GM21515 (cell line): ENCODE measurements around the gene EP400.

Source experiments
- ATAC-seq: cut with Tn5 transposase; IDR thresholded peaks from one replicate; pipeline ENCODE4 v1.9.1; 2021; ENCODE audit not compliant: unreplicated experiment

EP400 gene

DNA sequence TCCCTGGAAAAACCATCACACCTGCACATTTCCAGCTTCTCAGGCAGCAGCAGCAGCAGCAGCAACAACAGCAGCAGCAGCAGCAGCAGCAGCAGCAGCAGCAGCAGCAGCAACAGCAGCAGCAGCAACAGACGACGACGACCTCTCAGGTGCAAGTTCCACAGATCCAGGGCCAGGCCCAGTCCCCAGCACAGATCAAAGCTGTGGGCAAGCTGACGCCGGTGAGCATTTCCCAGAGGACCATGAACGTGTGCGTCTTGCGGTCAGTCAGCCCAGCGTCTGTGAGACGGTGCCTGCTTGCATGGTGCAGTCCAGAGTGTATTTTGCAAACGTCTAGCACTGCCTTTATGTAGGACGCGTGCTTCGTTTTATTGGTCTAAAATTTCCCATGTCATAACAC lies 112.7 kb downstream of the EP400 start:
- ATAC-seq, result no peak

DNA sequence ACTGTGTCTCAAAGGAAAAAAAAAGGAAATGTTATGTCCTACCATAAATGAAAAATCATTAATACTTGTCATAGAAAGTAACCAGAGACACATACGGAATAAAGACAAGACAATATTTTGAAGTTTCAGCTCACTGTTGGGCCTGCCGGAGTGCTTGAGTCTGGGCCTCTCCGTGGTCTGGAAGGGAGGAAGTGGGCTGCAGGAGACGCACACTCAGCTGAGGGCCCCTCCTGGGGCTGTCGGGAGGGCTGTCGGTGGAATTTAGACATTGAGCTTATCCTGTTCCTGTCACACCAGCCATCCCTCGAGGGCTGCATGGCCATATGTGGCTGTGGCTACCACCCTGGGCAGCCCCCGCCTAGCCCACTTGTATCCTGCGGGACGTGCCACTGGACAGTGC lies 113.7 kb downstream of the EP400 start:
- ATAC-seq, result no peak

DNA sequence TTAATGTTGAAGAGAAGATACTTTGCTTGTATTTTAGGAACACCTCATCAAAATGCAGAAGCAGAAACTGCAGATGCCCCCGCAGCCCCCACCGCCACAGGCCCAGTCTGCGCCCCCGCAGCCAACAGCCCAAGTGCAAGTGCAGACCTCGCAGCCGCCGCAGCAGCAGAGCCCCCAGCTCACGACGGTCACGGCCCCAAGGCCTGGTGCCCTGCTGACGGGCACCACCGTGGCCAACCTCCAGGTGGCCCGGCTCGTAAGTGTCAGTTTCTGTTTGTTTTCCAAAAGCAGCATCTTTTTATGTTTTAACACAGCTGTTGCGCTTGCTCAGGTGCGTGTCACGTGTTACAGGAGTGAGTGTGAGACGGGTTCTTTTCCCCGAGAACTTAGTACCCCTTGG lies 114.9 kb downstream of the EP400 start:
- ATAC-seq, result no peak

DNA sequence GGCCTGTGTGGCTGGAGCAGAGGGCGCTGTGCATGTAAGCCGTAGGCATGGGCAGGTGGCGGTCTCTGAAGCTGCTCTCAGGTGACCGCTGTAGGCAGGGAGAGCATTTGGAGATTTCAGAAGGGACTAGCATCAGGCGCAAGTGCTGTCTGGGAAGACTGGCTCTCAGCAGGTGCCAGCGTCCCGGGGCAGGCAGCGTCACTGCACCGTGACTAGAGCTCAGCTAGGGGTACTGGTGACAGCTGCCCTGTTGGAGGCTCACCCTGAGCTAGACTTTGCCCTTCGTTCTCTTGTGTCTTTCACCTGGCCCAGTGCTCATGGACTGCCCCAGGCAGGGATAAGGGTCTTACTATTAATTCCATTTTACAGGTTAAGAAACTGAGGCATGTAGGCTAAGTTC lies 115.5 kb downstream of the EP400 start:
- ATAC-seq, result no peak

DNA sequence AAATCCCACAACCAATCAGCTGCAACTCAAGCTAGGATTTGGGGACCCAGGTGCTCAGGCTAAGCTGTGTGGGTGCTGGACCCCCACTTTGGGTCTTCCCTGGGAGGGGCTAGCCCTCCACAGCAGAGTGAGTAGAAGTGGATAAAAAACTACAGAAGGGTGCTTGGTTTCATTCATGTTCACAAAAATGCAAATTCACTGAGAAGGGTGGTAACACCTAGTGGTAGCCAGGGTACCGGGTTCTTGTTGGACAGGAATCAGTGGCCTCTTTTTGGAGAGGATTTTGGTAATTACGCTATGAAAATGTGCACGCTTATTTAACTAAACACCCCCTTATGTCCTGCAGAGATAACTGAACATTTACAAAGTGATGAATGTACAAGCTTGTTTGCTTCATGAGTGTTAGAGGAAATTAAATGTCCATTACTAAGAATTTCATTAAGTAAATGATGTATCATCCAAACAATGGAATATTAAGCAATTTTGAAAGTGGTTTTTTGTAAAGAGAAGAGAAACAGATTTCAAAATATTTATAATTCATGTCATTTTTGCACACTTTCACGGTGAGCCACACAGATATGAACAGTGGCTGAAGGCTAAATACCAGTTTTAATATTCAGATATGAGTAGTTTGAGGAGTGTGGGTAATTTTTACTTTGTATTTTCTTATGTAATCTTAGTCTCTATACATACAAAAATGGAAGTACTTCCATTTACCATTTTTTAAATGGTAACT lies 116.0 kb downstream of the EP400 start:
- no peak for ATAC-seq

DNA sequence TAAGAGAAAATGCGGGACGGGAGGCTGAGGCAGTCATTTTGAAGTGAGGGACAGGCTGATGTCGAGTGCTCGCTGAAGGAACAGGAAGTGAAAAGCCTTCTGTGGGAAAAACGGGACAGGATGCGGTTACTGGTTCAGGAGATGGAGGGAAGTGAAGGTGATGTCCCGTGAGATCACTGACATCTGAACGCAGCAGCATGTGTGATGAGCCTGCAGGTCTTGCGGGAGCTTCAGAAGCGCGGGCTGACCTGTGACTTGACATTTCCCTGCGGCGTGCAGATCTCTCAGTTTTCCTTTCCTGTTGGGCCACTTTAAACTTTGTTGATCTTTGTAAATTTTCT lies 116.6 kb downstream of the EP400 start:
- ATAC-seq, result no peak

DNA sequence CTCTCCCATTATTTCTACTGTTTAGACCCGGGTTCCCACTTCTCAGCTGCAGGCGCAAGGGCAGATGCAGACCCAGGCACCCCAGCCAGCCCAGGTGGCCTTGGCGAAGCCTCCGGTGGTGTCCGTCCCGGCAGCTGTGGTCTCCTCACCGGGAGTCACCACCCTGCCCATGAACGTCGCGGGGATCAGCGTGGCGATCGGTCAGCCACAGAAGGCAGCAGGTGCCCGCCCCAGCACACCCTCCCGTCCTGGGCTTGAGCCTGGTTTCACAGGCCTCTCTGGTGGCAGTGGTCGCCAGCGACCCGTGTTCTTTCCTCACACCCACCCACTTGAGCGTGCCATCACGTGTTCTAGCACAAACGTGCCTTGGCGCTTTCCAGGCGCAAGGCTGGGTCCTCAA lies 117.0 kb downstream of the EP400 start:
- ATAC-seq, result no peak

DNA sequence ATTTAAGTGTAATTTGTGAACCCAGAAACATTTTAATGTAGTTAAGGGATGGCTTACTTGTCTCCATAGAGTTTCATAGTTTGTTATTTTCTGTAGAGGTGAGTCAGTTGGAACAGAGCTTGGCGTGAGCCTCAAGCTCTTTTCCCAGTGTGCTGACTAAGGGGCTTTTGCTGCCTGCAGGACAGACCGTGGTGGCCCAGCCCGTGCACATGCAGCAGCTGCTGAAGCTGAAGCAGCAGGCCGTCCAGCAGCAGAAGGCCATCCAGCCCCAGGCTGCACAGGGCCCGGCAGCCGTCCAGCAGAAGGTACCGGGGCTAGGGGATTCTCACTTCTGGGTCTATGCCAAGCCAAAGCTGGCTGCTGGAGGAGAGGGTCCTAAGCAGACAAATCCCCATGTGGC lies 117.4 kb downstream of the EP400 start:
- no peak for ATAC-seq

DNA sequence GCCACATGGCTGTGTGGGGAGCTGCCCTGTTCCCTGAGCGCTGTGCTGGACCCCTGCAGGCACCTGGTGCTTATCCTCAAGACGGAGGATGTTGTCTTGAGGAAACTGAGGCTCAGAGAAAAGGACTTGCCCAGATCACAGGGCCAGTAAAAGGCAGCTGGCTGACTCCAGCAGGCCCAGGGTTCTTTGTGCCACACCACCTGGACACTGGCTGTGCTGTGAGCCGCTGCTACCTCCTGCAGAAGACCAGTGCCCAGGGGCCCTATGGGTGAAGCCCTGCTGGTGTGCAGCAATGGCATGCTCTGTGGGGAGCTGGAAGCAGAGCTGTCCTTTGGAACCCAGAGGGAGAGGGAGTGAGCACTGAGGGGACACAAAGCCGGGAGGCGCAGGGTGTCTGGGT lies 118.5 kb downstream of the EP400 start:
- ATAC-seq, result no peak

DNA sequence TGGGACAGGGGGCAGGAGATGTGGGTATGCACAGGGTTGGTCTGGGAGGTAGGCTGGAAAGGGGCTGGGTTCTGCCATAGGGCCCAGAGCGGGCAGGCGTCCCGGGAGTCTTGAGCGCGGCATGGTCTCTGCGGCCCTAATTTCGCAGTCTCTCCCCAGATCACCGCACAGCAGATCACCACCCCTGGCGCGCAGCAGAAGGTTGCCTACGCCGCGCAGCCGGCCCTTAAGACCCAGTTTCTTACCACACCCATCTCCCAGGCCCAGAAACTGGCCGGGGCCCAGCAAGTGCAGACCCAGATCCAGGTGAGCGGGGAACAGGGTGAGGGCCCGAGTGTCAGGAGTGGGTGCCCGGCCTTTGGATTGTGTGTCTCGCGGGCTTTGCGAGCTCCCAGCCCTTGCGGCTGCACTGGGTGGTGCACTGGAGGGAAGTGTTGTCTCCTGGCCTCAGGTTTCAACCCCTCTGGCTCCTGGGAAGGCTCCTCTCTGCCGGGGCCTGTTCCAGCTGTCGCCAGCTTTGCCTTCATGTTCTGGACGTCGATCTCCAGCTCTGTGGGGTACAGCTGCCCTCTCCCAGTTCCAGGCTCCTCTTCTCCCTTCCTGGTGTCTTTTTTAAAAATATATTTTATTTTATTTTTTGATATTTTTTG lies 119.7 kb downstream of the EP400 start:
- no peak for ATAC-seq

DNA sequence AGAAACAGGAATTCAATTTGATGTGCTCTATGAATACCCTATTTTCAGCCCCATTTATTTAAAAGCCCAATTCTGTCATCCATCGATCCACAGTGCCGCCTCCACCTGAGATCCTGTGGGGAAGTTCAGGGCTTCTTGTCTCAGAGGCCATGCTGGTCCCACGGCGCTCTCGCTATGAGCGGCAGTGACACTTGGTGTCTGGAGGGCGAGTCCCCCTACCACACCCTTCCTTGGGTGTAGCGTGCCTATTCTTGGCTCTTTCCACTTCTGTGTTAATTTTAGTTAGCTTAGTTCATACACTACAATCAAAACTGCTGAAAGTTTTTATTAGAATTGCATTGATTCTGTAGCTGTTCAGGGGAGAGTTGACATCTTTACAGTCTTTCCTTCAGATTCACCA lies 120.6 kb downstream of the EP400 start:
- no peak for ATAC-seq

DNA sequence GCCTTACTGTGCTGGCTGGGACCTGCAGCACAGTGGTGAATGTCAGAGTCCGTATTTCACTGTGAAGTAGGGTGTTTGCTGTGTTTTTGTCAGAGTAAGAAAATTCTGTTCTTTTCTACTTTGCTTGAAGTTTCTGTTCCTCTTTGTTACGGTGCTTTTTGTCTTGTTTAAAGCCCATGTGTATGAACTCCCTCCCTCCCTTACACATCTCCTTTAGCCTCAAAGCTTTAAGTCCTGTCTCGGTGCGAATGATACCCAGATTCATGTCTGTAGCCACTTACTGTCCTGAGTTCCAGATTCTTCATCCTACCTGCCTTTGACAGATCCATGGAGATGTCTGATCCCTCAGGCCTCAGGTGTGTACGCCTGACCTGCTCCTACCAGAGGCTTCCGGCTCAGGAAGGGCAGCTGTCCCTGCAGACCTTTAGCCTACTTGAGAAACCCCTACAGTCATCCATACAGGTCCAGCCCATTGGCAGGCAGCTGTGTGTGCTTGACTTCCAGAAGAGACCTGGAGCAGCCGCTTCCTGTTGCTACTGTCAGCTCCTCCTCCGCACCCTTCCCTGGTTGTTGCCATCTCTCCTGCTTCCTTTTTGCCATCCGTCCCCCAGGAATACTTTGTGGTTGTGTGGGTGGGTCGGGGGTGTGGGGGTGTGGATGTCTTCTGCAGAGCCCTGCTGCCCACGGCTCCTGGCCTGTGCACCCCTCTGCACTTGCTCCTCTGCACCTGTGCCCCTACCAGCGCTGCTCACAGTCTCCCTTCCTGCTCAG lies 121.5 kb downstream of the EP400 start:
- ATAC-seq, result peak; percentile 78

DNA sequence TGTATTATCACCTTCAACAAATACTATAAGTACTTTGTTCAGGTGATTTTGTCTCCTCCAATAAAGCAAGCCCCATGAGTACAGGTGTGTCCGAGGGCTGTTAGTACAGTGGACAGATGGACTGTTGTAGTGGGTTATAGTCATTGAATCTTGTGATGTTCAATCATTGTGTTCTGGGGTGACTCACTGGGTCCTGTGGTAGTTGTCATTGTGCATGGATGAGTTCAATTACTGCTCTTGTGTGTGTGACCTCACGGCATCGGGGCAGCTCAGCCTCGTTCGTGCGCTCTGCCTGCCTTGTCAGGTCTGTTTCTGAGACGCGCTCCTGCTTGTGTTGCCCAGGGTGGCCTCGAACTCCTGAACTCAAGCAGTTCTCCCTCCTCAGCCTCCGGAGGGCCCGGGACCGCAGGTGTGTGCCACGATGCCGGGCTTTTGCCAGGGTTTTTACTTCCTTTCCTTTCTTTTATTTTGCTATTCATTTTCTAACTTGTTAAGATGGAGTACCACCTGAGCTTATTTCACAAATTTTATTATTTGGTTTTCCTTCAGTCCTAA lies 122.2 kb downstream of the EP400 start:
- ATAC-seq, result no peak

DNA sequence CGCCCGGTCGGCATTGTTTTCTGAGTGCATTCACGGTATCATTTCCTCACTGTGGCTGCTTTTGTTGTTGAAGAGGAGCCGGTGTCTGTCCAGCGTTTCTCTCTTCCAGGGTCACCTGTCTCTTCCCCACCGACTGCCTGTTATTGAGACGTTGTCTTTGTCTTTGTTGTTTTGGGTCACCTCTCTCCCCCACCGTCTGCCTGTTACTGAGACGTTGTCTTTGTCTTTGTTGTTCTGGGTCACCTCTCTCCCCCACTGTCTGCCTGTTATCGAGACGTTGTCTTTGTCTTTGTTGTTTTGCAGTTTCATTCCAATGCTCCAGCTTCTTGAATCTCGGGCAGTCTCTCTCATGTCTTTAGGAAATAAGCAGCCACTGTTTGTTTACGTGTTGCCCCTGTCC lies 124.5 kb downstream of the EP400 start:
- ATAC-seq, result no peak

DNA sequence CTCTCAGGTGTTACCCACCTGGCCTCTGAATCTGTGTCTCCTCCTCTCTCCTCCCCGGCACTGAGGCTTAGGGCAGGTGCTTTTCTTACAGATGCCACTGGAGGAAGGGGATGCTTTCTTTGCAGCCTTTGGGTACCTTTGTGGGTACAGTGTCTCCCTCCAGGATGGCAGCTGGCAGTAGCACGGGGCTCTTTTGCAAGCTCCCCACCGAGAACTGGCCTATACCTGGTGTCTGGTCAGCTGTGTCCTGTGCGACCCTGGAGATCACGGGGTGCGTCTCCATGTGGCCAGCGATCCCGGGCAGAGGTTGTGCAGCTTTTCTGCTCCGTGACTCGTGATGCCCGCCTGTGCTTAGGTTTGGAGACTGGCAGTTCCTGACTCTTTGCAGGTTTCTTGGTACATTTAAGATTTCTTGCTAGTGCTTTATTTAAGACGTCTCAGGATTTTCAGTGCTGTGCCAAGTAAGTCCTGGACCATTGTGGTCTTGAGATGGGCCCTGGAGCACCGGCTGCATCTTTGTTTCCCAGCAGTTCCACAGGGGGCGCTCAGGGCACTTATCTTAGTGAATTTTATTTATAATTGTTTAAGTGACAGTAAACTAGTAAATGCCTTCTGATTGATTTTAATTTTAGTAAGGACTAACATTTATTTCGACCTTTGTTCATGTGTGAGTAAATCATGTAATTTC lies 125.4 kb downstream of the EP400 start:
- ATAC-seq, result no peak

DNA sequence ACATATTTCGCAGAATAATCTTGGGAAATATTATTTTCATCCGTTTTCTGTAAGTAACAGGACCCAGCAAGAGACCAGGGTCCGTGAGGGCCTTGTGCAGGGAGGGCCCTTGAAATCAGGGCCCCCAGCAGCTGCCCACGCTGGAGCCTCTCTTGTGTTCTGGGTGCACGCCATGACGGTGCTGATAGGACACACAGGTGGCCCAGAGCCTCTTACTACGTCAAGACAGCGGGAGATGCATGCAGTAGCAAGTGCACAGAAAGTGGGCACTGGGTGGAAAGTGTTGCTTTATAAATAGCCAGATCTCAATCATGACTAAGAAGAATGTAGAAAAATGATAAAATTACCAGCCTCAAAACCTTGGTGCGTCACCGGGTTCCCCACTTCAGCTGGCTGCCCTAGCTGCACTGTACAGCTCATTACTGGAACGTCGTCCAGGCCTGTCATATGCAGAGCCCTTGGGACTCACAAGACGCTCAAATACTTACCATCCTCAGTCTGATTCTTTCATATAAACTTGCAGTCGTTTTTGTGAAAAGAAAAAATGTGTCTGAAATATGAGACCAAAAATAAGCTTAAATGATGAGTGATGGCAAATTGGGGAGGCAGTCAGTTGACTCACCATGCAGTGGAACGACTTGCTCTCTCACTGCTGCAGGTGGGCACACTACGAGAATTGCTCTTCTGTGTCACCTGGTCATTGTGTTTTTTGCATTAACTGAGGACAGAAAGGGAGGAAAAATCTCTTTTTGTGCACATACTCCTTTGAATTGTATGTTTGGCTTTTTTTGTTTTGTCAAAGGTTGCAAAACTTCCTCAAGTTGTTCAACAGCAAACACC lies 126.2 kb downstream of the EP400 start:
- ATAC-seq, result no peak

DNA sequence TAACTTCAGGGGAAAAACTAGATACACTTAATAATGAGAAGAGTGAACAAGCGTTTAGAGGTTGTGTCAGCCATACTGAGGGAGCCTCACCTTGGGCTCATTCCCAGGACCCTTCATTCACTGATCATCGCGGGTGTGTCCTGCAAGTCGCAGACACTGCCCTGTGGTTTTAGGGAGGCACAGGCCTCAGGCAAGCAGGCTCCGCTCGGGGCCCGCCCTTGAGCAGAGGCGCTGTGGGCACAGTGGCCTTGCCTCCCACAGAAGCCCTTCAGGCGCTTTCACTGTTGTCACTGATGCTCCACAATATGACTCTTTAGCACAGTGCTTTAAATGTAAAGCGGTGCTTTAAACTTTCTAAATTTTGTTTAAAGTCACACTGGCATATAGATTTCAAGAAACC lies 127.0 kb downstream of the EP400 start:
- no peak for ATAC-seq

DNA sequence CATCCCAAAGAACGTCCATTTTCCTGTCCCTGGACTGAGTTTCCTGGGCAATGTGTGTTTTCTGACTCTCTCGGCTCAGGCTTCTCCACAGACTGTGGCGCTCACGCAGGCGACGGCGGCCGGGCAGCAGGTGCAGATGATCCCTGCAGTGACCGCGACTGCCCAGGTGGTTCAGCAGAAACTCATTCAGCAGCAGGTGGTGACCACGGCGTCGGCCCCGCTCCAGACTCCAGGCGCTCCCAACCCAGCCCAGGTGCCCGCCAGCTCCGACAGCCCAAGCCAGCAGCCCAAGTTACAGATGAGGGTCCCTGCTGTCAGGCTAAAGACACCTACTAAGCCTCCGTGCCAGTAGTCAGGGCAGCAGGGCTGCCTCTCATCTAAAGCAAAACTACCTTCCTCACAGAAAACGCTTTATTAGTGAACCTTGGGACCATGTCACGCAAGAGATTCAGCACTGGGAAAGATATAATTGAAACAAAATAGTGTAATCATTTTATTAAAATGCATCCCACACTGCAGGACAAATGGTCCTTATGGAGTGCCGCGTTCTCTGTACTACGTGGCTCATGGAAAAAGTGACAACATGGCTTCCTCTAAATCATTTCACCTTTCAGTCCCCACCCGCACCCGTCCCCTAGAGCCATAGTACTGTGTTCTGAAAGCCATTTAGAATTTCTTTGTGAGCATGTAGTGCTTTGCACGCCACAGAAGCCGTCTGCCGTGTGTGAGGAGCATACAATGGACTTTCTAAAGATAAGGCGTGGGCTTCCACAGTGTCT lies 127.8 kb downstream of the EP400 start:
- ATAC-seq, result no peak

DNA sequence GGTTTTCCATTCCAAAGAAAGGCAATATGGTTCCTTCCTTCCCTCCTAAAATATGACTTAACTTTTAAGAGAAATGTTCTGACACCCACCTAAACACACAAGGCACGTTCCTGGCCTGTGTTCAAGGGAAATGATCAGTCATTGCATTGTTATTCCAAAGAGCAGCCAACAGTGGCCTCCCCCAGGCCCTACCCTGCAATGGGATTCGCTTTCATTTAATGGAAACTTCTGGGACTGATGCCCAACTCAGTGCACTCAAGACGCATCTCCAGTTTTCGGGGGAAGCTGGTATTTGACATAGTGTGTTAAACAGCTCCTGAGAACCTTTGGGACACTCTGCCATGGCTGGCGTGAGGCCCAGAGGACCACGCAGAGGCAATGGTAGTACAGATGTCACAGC lies 128.4 kb downstream of the EP400 start:
- no peak for ATAC-seq

DNA sequence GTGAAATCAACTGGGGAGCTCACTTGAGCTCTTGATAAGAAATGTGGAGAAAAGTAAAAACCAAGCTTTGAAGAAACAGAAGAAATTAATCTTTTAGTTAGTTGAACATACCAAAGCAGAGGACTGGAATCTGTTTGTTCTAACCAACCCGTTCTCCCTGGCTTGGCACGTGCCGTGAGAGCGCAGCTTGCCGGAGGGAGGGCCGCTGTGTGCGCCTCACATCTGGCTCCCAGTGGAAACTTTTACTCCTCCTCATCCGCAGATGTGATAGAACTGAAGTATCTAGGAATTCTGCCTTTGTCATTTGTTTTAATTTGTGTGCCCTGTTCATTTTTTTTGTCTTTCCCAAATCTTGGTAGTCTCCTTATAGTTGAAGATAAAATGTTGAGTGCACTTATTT lies 129.5 kb downstream of the EP400 start:
- ATAC-seq, result no peak
